ENCODE results near the gene RNF34.

RNF34 gene

DNA sequence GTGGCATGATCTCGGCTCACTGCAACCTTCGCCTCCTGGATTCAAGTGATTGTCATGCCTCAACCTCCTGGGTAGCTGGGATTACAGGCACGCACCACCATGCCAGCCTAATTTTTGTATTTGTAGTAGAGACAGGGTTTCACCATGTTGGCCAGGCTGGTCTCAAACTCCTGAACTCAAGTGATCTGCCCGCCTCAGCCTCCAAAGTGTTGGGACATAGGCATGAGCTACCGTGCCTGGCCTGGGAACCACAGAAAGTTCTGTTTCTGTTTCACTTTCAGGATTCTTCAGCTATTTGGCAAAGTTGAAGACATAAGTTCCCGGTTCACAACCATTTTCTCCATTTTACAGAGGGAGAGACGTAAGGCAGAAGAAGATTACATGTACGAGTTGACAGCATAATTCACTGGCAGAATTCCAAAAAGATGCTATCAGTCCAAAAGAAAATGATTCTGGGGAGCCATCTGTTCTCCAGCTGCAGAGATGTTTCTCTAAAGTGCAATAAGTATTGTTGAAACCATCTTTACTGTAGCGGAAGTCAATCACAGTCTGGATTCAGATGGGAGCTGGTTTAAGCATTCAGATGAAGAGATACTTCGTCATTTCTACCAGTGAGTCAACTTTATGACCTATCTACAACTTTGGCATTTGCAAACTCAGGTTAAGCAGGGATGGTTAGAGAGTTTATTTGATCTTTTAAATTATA, 8.1 kb upstream of the RNF34 start:
- DNase-seq = peak; percentile 2

GRCh38 chr12:121392325-121392716, 7.6 kb upstream of the RNF34 start:
- DNase-seq = no peak

DNA sequence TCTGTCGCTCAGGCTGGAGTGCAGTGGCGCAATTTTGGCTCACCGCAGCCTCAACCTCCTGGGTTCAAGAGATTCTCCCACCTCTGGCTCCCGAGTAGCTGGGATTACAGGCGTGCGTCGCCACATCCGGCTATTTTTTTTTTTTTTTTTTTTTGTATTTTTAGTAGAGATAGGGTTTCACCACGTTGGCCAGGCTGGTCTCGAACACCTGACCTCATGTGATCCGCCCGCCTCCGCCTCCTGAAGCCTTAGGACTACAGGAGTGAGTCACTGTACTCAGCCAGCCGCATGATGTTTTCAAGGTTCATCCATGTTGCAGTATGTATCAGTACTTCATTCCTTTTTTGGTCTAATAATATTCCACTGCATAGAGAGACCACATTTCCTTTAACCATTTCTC, 2.4 kb upstream of the RNF34 start:
- no peak for DNase-seq

DNA sequence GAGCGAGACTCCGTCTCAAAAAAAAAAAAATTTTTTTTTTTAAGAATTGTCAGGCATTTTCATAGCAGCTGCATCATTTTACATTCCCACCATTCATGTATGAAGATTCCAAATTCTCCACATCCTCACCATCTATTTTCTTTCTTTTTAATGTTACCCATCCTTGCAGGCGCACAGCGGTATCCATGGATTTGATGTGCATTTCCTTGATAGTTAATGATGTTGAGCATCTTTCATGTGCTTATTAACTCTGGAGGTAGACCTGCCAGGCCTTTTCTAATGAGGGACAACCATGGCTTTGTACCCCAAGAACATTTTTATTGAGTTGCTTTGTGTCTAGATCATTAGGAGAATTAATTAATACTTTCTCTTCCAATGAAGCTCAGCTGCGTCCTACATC, 1.6 kb upstream of the RNF34 start:
- no peak for DNase-seq

GRCh38 chr12:121400332-121401139, 618 bp downstream of the RNF34 start:
- DNase-seq = peak; percentile 54

GRCh38 chr12:121403721-121404120, 3.8 kb downstream of the RNF34 start:
- no peak for DNase-seq

DNA sequence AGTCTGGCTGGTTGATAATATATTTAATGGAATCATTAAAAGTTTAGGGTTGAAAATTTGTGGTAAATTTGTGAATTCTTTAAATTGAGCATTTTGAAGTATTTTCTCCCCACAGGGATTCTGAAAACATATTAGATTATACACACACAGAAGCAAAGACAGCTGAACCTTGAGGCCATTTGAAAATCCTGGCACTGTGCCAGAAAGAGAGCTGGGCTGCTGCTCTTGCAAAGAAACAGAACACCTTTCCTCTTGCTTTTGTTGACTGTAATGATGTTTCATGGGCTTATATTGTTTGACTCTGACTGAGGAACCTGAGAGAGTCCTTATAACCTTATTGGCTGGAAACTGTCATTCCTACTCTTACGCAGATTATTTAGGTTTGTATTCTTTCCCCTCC, 4.8 kb downstream of the RNF34 start:
- no peak for DNase-seq

DNA sequence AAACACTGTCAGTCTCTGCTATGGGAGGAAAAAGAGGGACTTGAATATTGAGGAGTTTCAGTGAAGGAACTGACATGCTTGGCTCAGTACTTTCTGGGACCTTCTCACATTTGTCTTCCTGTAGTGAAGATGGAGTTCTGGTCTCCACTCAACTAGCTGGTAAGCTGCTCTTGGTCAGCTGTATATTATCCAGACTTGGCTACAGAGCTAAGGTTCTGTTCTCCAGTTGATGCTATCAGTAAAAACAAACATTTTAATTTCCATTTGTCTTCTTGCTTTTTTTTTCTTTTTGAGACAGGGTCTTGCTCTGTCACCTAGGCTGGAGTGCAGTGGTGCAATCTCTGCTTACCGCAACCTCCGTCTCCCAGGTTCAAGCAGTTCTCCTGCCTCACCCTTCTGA, 5.3 kb downstream of the RNF34 start:
- no peak for DNase-seq

DNA sequence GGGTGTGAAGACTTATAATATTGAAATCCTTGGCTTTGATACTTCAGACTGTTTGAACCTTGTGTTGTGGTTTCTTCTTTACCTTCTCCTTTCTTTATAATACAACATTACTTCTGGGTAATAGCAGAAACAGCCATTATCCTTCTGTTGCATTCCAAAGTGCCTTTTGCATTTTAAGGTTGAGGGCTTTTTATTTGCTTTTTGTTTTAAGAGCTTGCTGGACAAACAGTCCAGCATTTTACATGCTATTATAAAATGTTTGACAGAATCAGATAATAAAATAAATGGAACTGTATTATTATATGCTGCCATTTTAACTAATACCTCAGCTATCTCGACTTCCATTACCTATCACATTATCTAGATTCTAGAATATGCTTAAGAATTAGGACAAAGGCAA, 14.0 kb downstream of the RNF34 start:
- no peak for DNase-seq

GRCh38 chr12:121417847-121418246, 17.9 kb downstream of the RNF34 start:
- no peak for DNase-seq

GRCh38 chr12:121420109-121420508, 20.2 kb downstream of the RNF34 start:
- DNase-seq = no peak

DNA sequence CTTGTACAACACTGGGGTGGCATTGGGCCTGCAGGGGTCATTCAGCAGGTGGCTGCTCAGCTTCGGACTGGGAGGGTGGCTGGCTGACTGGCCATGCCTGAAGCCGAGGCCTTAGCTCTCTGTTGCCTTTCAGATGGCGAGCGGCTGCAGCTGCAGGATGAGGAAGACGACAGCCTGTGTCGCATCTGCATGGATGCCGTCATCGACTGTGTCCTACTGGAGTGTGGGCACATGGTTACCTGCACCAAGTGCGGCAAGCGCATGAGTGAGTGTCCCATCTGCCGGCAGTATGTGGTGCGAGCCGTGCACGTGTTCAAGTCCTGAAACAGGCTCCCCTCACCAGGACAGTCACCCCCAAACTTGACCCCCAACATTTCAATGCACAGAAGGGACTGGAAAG, 23.3 kb downstream of the RNF34 start:
- DNase-seq = no peak

DNA sequence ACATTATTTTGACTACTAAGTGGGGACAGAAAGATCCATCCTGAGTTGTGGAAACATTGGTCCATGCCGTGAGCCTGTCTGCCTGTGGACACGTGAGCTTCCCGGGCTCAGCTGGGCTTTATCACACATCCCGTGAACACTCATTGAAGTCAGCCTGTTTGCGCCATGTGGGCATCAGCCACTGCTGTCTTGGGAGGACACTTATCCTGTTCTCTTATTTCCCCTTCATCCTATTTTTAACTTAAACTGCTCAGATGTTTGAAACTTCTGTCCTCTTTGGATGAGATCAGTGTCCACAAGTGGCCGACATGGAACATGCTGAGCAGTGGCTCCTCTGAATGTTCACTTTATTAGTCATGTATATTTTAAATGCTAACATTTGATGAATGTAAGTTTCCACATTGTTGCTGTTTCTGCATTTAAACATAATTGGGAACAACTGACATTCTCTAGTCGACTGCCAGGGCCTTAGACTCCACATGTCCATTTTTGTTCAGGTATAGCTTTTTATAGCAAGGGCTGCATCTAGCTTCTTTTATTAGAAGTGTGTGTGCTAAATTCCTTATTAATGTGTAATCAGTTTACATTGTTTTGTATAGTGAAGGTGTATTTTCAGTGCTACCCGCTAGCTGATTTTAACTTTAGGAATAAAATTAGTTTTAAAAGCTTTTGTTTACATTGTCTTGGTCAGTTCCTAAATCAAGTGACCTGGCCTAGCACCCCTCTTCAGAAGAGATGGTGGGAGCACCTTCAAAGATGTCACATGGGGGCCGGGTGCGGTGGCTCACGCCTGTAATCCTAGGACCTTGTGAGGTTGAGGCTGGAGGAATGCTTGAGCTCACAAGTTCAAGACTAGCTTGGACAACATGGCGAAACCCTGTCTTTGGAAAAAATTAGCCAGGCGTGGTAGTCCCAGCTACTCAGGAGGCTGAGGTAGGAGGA, 24.0 kb downstream of the RNF34 start:
- no peak for DNase-seq

DNA sequence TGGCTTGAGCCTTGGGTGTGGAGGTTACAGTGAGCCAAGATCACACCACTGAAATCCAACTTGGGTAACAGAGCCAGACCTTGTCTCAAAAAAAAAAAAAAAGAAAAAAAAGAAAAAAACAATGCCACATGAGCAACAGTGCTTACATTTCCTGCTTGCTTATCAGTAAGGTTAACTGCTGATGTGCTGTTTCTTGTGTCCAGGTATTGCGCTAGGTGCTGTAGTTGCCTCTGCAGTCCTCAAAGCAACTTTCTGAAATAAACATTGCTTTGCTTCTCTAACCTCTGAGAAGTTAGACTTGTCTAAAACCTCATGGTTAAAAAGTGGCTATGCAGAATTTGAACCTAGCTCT, 24.7 kb downstream of the RNF34 start:
- no peak for DNase-seq

GRCh38 chr12:121427556-121428050, 27.7 kb downstream of the RNF34 start:
- DNase-seq = no peak

GRCh38 chr12:121428883-121429282, 29.0 kb downstream of the RNF34 start:
- DNase-seq = no peak

- no peak for DNase-seq
These were observed 31.0 kb downstream of the RNF34 start for GRCh38 chr12:121430833-121431415.

- DNase-seq = no peak
These were observed 33.0 kb downstream of the RNF34 start for GRCh38 chr12:121432740-121433480.

DNA sequence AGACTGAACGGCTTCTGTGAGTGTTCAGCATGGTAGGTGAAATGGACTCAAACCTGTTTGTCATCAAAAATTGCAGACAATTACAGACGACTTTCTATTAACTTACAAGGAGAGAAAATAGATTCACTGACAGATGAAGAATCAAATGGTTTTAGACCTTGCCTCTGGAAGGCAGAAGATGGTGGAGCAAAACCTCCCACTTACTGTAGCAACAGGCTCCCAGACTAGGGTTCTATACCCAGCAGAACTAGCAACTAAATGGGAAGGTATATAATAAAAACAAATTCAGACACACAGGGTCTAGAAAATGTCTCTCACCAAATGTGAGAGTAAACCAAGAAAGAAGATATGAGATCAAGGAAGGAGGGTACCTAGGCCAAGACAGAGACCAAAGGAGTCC, 36.8 kb downstream of the RNF34 start:
- DNase-seq = no peak

DNA sequence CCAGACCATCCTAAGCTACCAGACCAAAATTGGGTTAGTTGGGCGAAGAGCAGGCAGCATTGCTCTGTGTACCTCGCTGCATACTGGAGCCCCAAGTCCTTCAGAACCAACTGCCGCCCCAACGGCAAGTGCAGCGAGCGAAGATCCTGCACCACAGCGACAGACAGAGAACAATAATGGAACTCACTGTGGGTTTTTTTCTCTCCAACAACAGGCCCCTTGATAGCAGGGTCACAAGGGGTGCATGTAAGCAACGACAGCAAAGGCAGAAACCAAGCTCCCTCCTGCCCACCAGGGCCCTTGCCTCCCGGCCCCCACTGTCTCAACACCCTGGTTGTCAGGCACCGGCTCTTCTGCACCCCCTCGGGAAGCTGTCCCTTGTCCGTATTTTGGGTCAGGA, 39.0 kb downstream of the RNF34 start:
- DNase-seq = no peak

GRCh38 chr12:121439715-121440114, 39.8 kb downstream of the RNF34 start:
- DNase-seq = no peak

DNA sequence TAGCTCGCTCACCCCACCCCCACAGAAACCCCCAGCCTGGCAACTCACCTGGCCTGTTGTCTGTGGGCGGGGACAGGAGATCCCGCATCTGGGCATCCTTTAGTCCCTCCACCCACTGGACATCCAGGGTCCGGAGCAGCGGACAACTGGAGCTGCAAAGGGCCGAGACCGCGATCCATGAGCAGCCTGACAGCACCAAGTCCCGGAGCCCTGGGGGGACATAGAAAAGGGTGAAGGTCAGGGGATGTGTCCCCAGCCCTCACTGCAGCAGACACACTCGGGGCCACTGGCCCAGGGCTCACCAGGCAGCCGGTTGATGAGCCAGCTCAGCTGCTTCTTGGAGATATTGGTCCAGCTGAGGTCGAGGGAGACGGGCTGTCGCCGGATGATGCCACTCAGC, 40.9 kb downstream of the RNF34 start:
- no peak for DNase-seq

Data from activated CD4-positive, alpha-beta T cell treated with anti-CD3 and anti-CD28 coated beads, Interleukin-2, amount 50 U/mL, for 1 hour (primary cell).